Left cardiac atrium (tissue), 4 donors: ENCODE data around the gene METTL5. TPM values are rescaled to one million over a fixed set of nuclear protein-coding genes. Genes with fewer than 3 reads are reported as not detected.
A peak's percentile ranks its signal among the peaks of the same experiment; 100 is the strongest.

Source experiments
- ATAC-seq, 2 donors: fragments of 200-7000 bp; cut with Tn5 transposase; one replicate each; pipeline ENCODE4 v1.9.1; 2020; ENCODE audit warnings: mild to moderate bottlenecking in 2 of 2, moderate library complexity in 2 of 2
- DNase-seq: peaks from one replicate; pipeline ENCODE4 v3.0.0-alpha.2; 2020
- intact Hi-C, 2 donors: fragments of 100-400 bp; cut with DNase I; formaldehyde crosslinking; loops; one replicate each; pipeline versions ENCODE4 v1.14.1 to v1.15.1; 2022 to 2023
- total RNA-seq, 2 donors: library from RNA; stranded (reverse); fragmentation: NEBNext Ultra II Directional; extraction: Animal tissue kit (Norgen Biotek cat#: 25700); gene quantifications; one replicate each; pipeline ENCODE4 v1.2.1, GENCODE V29; 2021
- donor health status: DM: no; HTN: yes; CAD: no.
- donor health status: DM: no; HTN: yes; CAD: no; lungs with severe emphysema.
- donor health status: DM: yes; HTN: yes; CAD: no.
- donor health status: Dilated cardiomyopathy.

Gene METTL5
- total RNA-seq, 2 donors from 2014 or later, result 51.5 to 55.2 TPM

DNA sequence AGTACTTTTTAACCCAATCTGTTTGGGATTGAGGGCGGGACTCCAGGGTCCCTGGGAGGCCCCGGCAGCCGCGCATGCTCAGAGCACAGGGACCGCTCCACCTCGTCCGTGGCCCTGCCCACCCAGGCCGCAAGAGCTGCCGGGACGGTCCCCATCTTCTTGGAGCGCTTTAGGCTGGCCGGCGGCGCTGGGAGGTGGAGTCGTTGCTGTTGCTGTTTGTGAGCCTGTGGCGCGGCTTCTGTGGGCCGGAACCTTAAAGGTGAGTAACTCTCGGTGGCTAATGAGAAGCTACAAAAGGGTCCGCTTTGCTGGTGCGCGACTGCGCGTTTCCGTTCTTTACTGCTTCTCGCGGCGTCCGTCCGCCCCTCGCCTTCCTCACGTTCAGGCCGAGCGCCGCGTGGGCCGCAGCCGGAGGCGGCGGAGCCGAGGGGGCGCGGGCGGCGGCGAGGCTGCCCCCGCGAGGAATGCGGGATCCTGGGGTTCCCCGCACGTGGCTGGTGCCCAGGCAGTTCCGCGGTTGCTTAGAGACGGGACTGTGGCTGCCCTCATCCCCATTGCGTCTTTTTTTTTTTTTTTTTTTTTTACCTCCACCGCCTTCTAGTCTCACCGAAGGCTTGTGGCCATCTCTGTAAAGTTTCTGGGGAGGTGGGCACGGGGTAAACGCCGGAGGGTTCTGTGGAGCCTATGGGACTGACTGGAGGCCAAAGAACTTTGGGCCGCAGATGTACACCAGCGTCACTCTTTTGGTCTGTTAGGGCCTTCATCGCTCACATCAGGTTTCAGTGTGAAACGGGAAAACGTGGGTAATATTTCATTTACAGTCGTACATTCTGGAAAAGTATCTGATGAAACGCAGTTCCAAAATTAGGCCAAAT lies 25.8 kb downstream of the METTL5 start, which contains the start of gene SSB:
Gene SSB, plus strand, starts transcription at position 154 of the 875 bp plus-strand sequence. CDS start 2,090 bp downstream, outside the sequence.
- intact Hi-C loops, result loop anchor here in 1 of 2 donors (10.0 kb wide), 1 partner anchor 274 kb away; no protein-coding TSS in a partner anchor
- ATAC-seq, result peak; percentile 100
- DNase-seq, result peak; percentile 96

- DNase-seq (no peak), ATAC-seq (no peak)
- intact Hi-C loops, result loop anchor here in 1 of 2 donors (10.0 kb wide), 1 partner anchor 274 kb away; no protein-coding TSS in a partner anchor
Observed at GRCh38 chr2:169798397-169798717, 26.3 kb downstream of the METTL5 start.

GRCh38 chr2:169797601-169798000 lies 27.1 kb downstream of the METTL5 start:
- intact Hi-C loops, result loop anchor here in 1 of 2 donors (10.0 kb wide), 1 partner anchor 273 kb away; no protein-coding TSS in a partner anchor
- no peak for DNase-seq
- ATAC-seq, result no peak

GRCh38 chr2:169796441-169796840 lies 28.3 kb downstream of the METTL5 start:
- intact Hi-C loops, result loop anchor here in 1 of 2 donors (10.0 kb wide), 1 partner anchor 272 kb away; no protein-coding TSS in a partner anchor
- DNase-seq (no peak), ATAC-seq (no peak)

- ATAC-seq (no peak), DNase-seq (no peak)
- intact Hi-C loops, result loop anchor here in 1 of 2 donors (10.0 kb wide), 1 partner anchor 270 kb away; no protein-coding TSS in a partner anchor
Observed at GRCh38 chr2:169795181-169795580, 29.5 kb downstream of the METTL5 start.

DNA sequence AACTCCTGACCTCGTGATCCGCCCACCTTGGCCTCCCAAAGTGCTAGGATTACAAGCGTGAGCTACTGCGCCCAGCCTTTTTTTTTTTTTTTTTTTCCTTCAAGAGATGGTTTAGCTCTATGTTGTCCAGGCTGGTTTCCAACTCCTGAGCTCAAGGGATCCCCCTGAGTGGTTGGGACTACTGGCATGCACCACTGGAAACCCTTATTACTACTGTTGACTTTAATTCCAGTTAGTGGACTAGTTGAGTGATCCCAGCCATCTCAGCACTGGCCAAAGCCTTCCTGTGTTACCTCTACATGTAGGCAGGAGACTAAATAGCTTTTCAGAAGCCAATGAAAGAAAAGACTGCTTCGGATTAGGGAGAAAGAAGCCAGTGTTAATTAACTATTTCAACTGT lies 34.1 kb downstream of the METTL5 start:
- ATAC-seq (no peak), DNase-seq (no peak)
- intact Hi-C loops, result loop anchor here in 1 of 2 donors (10.0 kb wide), 1 partner anchor 266 kb away; no protein-coding TSS in a partner anchor

GRCh38 chr2:169782513-169782912 lies 42.2 kb downstream of the METTL5 start:
- no peak for ATAC-seq
- DNase-seq, result no peak
- intact Hi-C loops, result no loop called here

DNA sequence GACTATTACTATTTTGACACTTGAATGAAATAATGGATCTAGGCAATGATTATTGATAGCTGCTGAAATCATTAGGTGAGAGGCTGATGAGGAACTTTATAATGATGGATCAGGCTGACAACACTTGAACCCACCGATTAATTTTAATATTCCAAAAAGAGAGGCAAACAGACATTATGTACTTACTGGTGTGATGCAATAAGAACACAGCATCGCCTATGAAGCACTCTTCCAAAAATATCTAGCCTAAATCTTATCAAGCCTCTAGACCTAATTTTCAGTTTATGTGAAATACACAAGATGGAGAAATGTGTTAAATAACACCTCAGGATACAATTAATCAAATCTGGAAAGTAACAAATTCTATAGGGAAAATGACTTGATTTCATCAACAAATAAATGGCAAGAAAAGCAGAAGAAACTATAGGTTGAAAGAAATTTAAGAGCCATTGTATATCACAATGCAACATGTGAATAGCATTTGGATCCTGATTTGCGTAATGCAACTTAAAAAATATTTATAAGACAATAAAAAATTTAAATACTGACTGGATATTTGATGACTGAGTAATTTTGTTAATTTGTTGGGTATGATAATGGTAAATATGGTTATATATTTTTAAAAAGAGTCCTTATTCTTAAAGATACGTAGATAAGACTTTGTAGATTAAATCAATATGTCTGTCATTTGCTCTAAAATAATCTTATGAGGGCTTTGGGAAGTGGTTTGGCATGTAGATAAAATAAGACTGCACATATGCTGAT lies 43.3 kb downstream of the METTL5 start:
- DNase-seq (no peak), ATAC-seq (no peak)
- intact Hi-C loops, result no loop called here

- intact Hi-C loops, result no loop called here
- ATAC-seq (no peak), DNase-seq (no peak)
Observed at GRCh38 chr2:169778446-169778845, 46.3 kb downstream of the METTL5 start.

DNA sequence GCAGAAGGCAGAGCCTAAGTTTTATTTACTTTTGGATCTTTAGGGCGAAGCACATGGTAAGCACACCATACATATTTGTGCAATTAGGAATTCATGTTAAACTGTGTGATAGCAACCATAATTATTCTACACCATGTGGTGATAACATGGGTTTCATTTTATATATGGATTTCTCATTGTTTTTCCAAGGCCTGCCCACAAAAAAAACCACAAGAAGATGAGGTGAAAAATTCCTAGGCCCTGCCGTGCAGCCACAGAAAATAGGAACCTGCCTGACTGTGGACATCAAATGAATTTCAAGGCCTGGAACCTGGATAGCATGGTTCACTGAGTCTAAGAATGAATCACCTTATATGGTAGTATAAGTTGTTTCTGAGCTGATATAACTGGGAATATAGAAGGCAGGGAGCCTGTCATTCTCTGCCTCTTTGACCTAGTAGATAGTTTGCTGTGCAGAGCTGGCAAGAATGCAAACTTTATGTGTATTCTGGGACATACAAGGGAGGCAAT lies 48.4 kb downstream of the METTL5 start:
- no peak for DNase-seq
- intact Hi-C loops, result no loop called here
- ATAC-seq, result no peak

- intact Hi-C loops, result no loop called here
- no peak for ATAC-seq
- no peak for DNase-seq
Observed at GRCh38 chr2:169775765-169776164, 48.9 kb downstream of the METTL5 start.

DNA sequence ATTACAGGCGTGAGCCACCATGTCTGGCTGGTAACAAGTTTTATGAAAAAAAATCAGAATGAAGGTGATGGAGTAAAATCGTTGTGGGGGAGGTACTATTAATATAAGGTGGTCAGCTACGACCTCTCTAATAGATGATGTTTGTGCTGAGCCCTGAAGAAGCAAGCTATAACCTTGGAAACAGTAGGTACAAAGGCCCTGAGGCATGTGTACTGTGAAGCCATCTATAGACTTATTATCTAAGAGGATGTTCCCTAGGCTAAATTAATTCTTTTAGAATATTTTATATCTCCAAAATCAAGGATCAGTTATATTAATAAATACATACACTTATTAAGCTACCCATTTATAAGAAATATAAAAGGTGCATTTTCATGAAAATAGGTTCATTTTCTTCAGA lies 49.4 kb downstream of the METTL5 start:
- DNase-seq (no peak), ATAC-seq (no peak)
- intact Hi-C loops, result no loop called here

DNA sequence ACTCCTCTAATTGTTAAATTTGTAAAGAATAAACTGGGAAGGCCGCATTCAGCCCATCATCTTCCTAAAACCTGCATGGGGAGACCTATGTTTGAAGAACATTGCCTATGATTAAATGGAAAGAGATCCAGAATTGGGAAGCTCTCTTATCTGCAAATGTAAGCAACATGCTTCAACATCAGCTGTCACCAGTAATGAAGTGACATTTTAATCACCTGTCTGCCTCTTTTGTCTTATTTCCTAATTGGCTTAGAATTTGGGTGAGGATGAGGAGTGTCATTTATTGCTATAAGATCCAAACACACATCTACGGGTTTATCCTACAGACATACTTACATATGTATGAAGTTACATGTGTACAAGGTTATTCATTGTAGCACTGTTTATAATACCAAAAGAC lies 52.1 kb downstream of the METTL5 start:
- intact Hi-C loops, result no loop called here
- ATAC-seq (no peak), DNase-seq (no peak)

- ATAC-seq, result no peak
- DNase-seq, result no peak
Observed at GRCh38 chr2:169771612-169772011, 53.1 kb downstream of the METTL5 start.

GRCh38 chr2:169771021-169771420 lies 53.7 kb downstream of the METTL5 start:
- intact Hi-C loops, result no loop called here
- no peak for DNase-seq
- ATAC-seq, result no peak

More at GRCh38 chr2:169771612-169772011, 53.1 kb downstream of the METTL5 start:
- intact Hi-C loops, result no loop called here

- DNase-seq (peak; percentile 55), ATAC-seq (peak; percentile 32 to 61)
- intact Hi-C loops, result no loop called here
Observed at GRCh38 chr2:169768262-169768995, 56.3 kb downstream of the METTL5 start.

DNA sequence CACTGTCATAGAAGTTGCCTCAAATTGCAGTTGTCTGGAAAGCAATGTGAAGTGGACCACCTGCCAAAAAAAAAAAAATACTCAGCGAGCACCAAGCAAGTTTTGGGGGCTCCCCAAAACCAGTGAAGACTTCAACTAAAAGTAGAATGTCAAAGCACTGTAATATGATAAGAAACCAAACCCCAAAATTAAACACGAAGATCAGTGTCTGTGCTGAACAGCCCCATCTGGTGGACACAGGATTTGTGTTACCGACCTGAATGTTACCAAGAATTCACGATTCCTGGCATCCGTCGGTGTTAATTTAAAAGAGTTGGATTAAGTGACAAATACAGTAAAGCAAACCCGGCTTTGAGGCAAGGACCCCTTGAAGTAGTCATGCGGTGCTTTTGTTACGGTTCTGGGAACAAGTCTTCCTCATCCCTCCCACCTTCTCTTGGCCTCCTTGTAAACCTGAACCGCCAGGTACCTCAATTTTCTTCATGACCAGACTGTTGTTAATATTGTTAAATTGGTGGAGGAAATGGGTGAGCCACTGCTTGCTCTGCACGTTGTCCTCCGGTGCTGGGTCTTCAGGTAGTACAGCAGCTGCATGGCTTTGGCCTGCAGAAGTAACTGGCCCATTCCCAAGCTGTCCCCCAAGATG lies 57.3 kb downstream of the METTL5 start:
- DNase-seq (peak; percentile 58), ATAC-seq (peak; percentile 48 to 76)
- intact Hi-C loops, result no loop called here

DNA sequence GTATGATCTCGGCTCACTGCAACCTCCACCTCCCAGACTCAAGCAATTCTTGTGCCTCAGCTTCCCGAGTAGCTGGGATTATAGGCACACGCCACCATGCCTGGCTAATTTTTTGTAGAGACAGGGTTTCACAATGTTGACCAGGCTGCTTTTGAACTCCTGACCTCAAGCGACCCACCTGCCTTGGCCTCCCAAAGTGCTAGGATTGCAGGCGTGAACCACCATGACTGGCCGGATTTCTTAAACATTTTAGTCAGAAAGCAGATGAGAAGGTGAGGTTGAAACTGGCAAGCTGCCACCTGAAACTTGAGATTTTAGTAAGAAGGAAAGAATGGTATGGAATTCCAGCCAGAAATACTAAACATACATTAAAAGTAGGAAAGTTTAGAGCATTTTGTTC lies 59.2 kb downstream of the METTL5 start:
- intact Hi-C loops, result no loop called here

DNA sequence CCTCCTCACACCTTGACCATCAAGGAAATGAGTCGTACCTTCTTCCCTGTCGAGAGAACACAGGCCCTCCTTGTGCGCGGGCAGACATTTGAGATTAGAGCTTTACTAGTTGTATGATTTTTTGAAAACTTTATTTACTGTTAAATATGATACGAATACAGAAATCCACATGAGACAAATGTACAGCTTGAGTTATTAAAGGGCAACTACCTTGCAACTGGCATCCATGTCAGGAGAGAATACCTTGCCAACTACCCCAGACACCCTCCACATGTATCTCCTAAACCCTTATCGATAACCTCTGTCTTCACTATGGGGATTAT lies 62.8 kb downstream of the METTL5 start:
- intact Hi-C loops, result no loop called here
- ATAC-seq (no peak), DNase-seq (no peak)

More for the DNA sequence above, 59.2 kb downstream of the METTL5 start:
- ATAC-seq, result no peak
- DNase-seq, result no peak
